Bronchial epithelial cell (primary cell): ENCODE data around the gene TINCR. TPM values are rescaled to one million over a fixed set of nuclear protein-coding genes. Genes with fewer than 3 reads are reported as not detected.

Experiments used
- DNase-seq: peaks from one replicate; pipeline ENCODE4 v3.0.0-alpha.2; 2010; ENCODE audit warnings: low read depth
- FAIRE-seq: peaks from 2 replicates; lab custom pipeline; 2011; peaks lifted over from hg19 to GRCh38; lab: Jason Lieb, UNC
- H3K27me3 ChIP-seq: 2 replicates; pipeline ENCODE4 v1.5.1; 2011; ENCODE audit warnings: low read length; ENCODE audit not compliant: control insufficient read depth, insufficient read depth
- H3K36me3 ChIP-seq: 2 replicates; pipeline ENCODE4 v1.5.1; 2011; ENCODE audit warnings: low read length; ENCODE audit not compliant: control insufficient read depth, insufficient read depth
- H3K4me3 ChIP-seq: 2 replicates; pipeline ENCODE4 v1.5.1; 2011; ENCODE audit warnings: mild to moderate bottlenecking, low read depth, low read length, control low read depth
- total RNA-seq: library from RNA; depleted of rRNA; stranded (reverse); fragments of >200 nt; gene quantifications from 2 replicates; pipeline ENCODE4 v1.2.1, GENCODE V29; 2014
- TF ChIP-seq, protein P1 (sequence below): IDR thresholded peaks from 2 replicates; pipeline ENCODE4 v1.5.1; 2011; ENCODE audit warnings: mild to moderate bottlenecking, moderate library complexity, low read length, control low read depth, inconsistent platforms; ENCODE audit not compliant: insufficient read depth, severe bottlenecking

The TINCR gene
- total RNA-seq, 1 donor from 2014 or later = 4.2 TPM

DNA sequence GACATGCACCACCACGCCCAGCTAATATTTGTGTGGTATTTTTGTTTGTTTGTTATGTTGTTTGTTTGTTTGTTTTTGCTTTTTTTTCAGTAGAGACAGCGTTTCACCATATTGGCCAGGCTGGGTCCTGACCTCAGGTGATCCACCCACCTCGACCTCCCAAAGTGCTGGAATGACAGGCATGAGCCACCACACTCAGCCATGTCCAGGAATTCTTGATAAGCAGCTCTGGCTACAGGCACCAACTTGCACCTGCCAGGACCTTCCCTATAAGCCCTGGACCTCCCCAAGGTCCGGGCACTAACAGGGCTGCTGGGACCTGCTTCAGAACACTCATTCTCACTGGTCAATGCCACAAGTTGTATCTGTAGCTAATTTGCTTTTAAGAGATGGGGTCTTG is 48.7 kb downstream of the TINCR start:
- no peaks in the 10 kb centered on the region for H3K27me3 ChIP-seq
- DNase-seq (no peak), FAIRE-seq (no peak)
- TF ChIP-seq, protein P1, sequence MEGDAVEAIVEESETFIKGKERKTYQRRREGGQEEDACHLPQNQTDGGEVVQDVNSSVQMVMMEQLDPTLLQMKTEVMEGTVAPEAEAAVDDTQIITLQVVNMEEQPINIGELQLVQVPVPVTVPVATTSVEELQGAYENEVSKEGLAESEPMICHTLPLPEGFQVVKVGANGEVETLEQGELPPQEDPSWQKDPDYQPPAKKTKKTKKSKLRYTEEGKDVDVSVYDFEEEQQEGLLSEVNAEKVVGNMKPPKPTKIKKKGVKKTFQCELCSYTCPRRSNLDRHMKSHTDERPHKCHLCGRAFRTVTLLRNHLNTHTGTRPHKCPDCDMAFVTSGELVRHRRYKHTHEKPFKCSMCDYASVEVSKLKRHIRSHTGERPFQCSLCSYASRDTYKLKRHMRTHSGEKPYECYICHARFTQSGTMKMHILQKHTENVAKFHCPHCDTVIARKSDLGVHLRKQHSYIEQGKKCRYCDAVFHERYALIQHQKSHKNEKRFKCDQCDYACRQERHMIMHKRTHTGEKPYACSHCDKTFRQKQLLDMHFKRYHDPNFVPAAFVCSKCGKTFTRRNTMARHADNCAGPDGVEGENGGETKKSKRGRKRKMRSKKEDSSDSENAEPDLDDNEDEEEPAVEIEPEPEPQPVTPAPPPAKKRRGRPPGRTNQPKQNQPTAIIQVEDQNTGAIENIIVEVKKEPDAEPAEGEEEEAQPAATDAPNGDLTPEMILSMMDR = no peak
- no peaks in the 10 kb centered on the region for H3K36me3 ChIP-seq
- H3K4me3 ChIP-seq = no peak overlapping the region

GRCh38 chr19:5515737-5516136 is 52.0 kb downstream of the TINCR start:
- no peaks in the 10 kb centered on the region for H3K36me3 ChIP-seq
- no peak for FAIRE-seq
- TF ChIP-seq, protein P1 = peak; percentile 23
- no peak for DNase-seq
- H3K27me3 ChIP-seq = no peaks in the 10 kb centered on the region
- H3K4me3 ChIP-seq = no peak overlapping the region

DNA sequence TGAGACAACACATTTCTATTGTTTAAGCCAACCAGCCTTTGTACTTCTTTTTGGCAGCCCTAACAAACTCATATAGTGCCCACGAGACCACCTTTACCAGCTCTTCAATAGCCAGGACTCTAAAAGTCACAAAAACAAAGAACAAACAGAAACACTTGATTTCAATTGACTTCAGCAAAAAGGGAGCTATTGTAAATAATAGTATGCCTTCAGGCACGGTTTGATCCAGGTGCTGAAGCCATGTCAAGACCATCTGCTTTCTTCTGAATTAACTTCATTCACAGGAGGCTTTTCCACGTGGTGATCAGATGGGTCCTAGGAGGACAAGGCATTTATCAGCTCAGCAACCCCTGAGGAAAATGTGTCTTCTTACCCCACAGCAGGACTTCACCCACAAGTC is 53.8 kb downstream of the TINCR start:
- no peaks in the 10 kb centered on the region for H3K36me3 ChIP-seq
- FAIRE-seq = no peak
- no peaks in the 10 kb centered on the region for H3K27me3 ChIP-seq
- DNase-seq = no peak
- TF ChIP-seq, protein P1 = no peak
- H3K4me3 ChIP-seq = no peak overlapping the region

DNA sequence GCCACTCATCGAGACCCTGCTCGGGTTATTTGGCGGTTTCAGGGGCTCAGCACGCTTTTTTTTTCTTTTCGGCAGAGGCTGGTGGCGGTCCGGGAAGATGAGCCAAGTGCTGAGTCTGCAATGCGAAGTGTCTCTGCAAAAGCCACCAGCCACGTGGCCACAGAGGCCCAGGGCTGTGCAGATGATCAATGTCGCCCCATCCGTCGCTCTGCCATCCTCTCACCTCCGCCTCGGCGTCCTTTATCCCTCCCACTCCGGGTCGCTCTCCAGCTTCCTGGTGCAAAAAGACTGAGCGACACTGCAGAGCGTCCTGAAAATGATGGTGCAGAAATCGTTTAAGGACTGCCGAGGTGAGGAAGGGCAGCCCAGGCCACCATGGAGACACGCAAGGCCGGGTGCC is 55.0 kb downstream of the TINCR start:
- Histone ChIP-seq H3K36me3 (no peaks in the 10 kb centered on the region), H3K27me3 (no peaks in the 10 kb centered on the region), H3K4me3 (no peak overlapping the region)
- no peak for FAIRE-seq
- no peak for DNase-seq
- TF ChIP-seq, protein P1 = no peak

Other genes starting within 250 kb of the TINCR start
- gene PTPRS, start 227.1 kb downstream of the TINCR start, total RNA-seq = 7.4 and 10.3 TPM in 2 replicates
- not detected in 2 replicates for gene ZNRF4, start 112.5 kb downstream of the TINCR start, total RNA-seq
- 24.0 and 37.4 TPM in 2 replicates for gene SAFB2, start 54.8 kb upstream of the TINCR start, total RNA-seq
- gene SAFB, start 55.1 kb upstream of the TINCR start, total RNA-seq = 44.0 and 80.6 TPM in 2 replicates
- gene MICOS13, start 112.6 kb upstream of the TINCR start, total RNA-seq = 30.0 and 54.0 TPM in 2 replicates
- 7.1 and 8.6 TPM in 2 replicates for gene HSD11B1L, start 113.1 kb upstream of the TINCR start, total RNA-seq
- gene RPL36, start 122.3 kb upstream of the TINCR start, total RNA-seq = 718 and 1,018 TPM in 2 replicates
- 220 and 272 TPM in 2 replicates for gene LONP1, start 152.2 kb upstream of the TINCR start, total RNA-seq
- not detected in 2 replicates for gene CATSPERD, start 152.7 kb upstream of the TINCR start, total RNA-seq
- gene PRR22, start 216.8 kb upstream of the TINCR start, total RNA-seq = 0.26 and 0.53 TPM in 2 replicates
- gene DUS3L, start 223.2 kb upstream of the TINCR start, total RNA-seq = 26.8 and 55.5 TPM in 2 replicates
- 0.51 and 1.3 TPM in 2 replicates for gene NRTN, start 237.1 kb upstream of the TINCR start, total RNA-seq